ENCODE data around the gene UQCRQ.

The UQCRQ gene

DNA sequence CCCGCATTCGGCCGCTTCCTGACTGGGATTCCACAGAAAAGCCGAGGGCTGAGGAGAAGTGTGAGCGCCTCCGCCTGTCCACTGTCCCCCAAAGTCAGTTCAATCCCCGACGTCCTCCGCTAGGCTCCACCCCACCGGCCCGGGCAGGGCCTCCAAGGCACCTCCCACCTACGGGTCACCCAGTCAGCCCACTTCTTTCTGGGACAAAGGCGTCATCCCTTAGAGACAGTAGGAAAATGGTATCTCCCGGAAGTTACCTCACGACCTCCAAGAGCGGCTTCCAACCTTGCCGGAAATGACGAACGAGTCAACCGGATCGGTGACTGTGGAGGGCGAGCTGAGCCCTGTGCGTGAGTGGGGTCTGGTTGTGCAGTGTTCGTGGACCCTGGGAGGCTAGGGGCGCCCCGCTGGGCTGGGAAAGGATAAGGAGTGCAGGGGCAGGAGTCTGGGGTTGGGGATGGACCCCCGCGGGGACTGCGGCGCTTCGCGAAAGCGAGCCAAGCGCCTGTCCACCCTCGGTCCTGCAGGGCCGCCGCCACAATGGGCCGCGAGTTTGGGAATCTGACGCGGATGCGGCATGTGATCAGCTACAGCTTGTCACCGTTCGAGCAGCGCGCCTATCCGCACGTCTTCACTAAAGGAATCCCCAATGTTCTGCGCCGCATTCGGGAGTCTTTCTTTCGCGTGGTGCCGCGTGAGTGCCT lies at the start of gene UQCRQ, which contains the start of gene GDF9:
UQCRQ (plus strand) TSS at position 301 of the 704 bp plus-strand sequence; CDS start at position 541, 240 bp downstream.
GDF9 (minus strand) TSS at position 128 of the 704 bp plus-strand sequence. CDS start 1,936 bp downstream, outside the sequence.
- TF ChIP-seq CTCF (IDR thresholded peaks at IDR 0.05): 0 out of 2 replicates have a peak, but pooled peaks have one; percentile 2
- no peak for TF ChIP-seq ZFX (IDR thresholded peaks at IDR 0.05; ENCODE audit: borderline replicate concordance)
- H3K27ac ChIP-seq: peak within 1 kb of the TSS; percentile 73

- TF ChIP-seq ZFX (IDR thresholded peaks at IDR 0.05; ENCODE audit: borderline replicate concordance): no peak
- TF ChIP-seq CTCF (IDR thresholded peaks at IDR 0.05): no peak
- no peak overlapping the region for H3K27ac ChIP-seq
Observed at GRCh38 chr5:132817011-132817410, 49.4 kb upstream of the UQCRQ start.

- H3K27ac ChIP-seq: no peak overlapping the region
- no peak for TF ChIP-seq CTCF (IDR thresholded peaks at IDR 0.05)
- no peak for TF ChIP-seq ZFX (IDR thresholded peaks at IDR 0.05; ENCODE audit: borderline replicate concordance)
Observed at GRCh38 chr5:132819468-132819867, 47.0 kb upstream of the UQCRQ start.

DNA sequence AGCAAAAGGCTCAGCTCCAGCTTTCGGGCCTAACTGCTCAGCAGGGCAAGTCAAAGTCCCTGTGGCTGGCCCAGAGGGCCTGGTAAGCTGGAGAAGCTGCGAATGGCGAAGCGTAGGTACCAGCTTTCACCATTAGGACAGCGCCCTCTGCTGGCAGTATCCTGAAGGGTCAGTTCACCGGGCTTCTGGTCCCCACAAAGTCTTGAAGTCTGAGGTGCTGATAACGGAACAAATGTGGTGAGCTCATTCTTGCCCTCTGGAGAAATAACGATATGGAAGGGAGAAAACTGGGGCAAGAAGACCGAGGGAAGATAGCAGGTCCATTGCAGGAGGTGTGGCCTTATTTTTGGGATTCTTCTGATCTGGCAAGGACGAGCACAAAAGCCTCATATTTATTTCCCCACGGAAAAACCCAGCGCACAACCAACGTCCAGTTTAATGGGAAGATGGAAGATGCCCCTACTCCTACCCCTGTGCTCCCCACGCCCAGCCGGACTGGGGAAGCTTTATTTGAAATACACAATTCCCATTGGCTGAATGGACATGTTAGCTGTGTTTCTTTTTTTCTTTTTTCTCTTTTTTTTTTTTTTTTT lies 46.2 kb upstream of the UQCRQ start:
- TF ChIP-seq CTCF (IDR thresholded peaks at IDR 0.05): peak; percentile 93
- TF ChIP-seq ZFX (IDR thresholded peaks at IDR 0.05; ENCODE audit: borderline replicate concordance): no peak

GRCh38 chr5:132821350-132821749 lies 45.1 kb upstream of the UQCRQ start:
- no peak for TF ChIP-seq ZFX (IDR thresholded peaks at IDR 0.05; ENCODE audit: borderline replicate concordance)
- no peak for TF ChIP-seq CTCF (IDR thresholded peaks at IDR 0.05)
- no peak overlapping the region for H3K27ac ChIP-seq

More for the DNA sequence above, 46.2 kb upstream of the UQCRQ start:
- no peak overlapping the region for H3K27ac ChIP-seq

DNA sequence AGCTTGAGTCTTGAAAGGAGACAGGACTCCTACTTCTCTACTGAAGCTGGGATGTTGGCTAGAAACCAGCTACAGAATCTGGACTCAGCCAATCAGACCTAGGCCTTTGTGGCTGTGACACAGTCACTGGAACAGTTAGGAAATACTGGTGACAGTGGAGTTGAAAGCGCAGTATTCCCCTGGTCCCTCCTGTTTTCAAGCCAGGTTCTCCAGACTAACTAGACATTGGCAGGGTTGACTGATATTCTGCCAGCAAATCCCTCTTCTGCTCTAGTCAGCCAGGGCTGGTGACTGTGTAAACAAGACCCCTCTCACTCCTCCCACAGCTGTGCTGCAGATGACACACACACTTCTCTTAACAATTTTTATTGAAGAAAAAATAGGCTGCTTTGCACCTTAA lies 44.7 kb upstream of the UQCRQ start:
- TF ChIP-seq CTCF (IDR thresholded peaks at IDR 0.05) (no peak), ZFX (IDR thresholded peaks at IDR 0.05; ENCODE audit: borderline replicate concordance) (no peak)
- no peak overlapping the region for H3K27ac ChIP-seq

Data from 22Rv1 (cell line).